Nephron (organoid): Measurements from ENCODE around the gene THOC5.
A peak's percentile ranks its signal among the peaks of the same experiment; 100 is the strongest.
"Not testable (repeated sequence)": the region's sequence is repeated elsewhere in the genome, so short reads cannot be mapped to it uniquely, and the experiment has no call there.

ENCODE experiments used
- H3K27ac Mint-ChIP-seq, 3 experiments: 2 replicates each; pipeline ENCODE4 v1.8.0; 2020; ENCODE audit warnings: mixed read lengths in 3 of 3, mild to moderate bottlenecking in 2 of 3, moderate library complexity in 1 of 3
- H3K27me3 Mint-ChIP-seq: 2 replicates; pipeline ENCODE4 v1.8.0; 2021; ENCODE audit warnings: low read depth, mild to moderate bottlenecking, moderate library complexity, mixed read lengths
- H3K36me3 Mint-ChIP-seq: 2 replicates; pipeline ENCODE4 v1.8.0; 2020; ENCODE audit warnings: low read depth, mixed read lengths
- H3K4me1 Mint-ChIP-seq: 2 replicates; pipeline ENCODE4 v1.8.0; 2020; ENCODE audit warnings: mixed read lengths
- H3K4me3 Mint-ChIP-seq, 3 experiments: 2 replicates each; pipeline ENCODE4 v1.8.0; 2020; ENCODE audit warnings: mild to moderate bottlenecking in 3 of 3, mixed read lengths in 3 of 3, moderate library complexity in 2 of 3
- H3K9me3 Mint-ChIP-seq: 2 replicates; pipeline ENCODE4 v1.8.0; 2020; ENCODE audit warnings: mixed read lengths
- TF ChIP-seq, protein P1 (sequence below), 3 experiments: fragments of 200-600 bp; sonication (generic); IDR thresholded peaks; one replicate each; pipeline ENCODE4 v1.5.0; 2021; ENCODE audit warnings: antibody characterized with exemption in 3 of 3; ENCODE audit not compliant: unreplicated experiment in 3 of 3

THOC5 gene

DNA sequence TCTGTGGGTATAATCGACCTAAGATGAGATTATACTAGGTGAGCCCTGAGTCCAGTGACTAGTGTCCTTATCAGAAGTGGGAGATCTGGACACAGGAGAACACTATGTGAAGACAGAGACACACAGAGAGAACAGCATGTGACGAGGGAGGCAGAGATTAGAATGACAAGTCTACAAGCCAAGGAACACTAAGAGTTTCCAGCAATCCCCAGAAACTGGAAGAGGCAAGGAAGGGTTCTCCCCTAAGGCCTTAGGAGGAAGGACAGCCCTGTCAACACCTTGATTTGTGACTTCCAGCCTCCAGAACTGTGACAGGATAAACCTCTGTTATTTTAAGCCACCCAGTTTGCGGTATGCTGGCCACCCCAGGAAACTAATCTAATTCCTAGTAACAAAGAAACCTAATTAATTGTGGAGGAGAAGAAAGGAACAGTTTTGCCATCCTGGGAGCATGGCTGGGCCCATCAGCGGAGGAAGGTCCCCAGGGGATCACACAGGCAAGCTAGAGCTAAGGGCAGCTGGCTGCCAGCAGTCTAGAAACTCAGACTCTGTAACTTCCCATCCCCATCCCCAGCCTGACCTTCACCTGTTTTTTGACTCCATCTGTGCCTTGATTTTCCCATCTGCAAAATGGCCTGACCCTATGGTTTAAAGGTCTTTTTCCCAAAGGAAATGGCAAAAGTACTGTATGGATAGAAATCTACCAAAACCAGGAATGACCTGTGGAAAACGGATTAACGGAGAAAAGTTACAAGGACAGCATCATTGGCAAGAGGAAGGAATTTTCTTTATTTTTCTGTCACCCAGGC, 10.3 kb upstream of the THOC5 start:
- no peaks in the 10 kb centered on the region for H3K4me1 Mint-ChIP-seq
- H3K4me3 Mint-ChIP-seq = no peak overlapping the region
- no peak overlapping the region for H3K27ac Mint-ChIP-seq
- H3K36me3 Mint-ChIP-seq = peaks cover 59% of the 10 kb centered on the region
- no peaks in the 10 kb centered on the region for H3K27me3 Mint-ChIP-seq
- TF ChIP-seq, protein P1, sequence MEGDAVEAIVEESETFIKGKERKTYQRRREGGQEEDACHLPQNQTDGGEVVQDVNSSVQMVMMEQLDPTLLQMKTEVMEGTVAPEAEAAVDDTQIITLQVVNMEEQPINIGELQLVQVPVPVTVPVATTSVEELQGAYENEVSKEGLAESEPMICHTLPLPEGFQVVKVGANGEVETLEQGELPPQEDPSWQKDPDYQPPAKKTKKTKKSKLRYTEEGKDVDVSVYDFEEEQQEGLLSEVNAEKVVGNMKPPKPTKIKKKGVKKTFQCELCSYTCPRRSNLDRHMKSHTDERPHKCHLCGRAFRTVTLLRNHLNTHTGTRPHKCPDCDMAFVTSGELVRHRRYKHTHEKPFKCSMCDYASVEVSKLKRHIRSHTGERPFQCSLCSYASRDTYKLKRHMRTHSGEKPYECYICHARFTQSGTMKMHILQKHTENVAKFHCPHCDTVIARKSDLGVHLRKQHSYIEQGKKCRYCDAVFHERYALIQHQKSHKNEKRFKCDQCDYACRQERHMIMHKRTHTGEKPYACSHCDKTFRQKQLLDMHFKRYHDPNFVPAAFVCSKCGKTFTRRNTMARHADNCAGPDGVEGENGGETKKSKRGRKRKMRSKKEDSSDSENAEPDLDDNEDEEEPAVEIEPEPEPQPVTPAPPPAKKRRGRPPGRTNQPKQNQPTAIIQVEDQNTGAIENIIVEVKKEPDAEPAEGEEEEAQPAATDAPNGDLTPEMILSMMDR (IDR thresholded peaks at IDR 0.05; ENCODE audit: unreplicated experiment in 3 of 3) = no peak
- H3K9me3 Mint-ChIP-seq = no peaks in the 10 kb centered on the region

DNA sequence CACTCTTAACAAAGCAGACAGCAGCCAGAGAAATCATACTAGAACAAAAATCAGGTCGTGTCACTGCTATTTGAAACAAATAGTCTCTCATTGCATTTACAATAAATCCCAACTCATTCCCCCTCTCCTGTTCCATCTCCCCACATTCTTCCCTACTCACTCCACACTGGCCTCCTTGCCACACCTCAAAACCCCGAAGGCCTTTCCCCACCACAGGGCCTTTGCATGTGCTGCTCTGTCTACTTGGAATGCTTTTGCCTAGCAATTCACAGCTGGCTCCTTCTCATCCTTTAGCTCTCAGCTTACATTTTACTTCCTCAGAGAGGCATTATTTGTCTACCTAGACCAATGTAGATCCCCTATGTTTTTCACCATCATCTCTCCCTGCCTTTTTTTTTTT, 6.3 kb upstream of the THOC5 start:
- Mint-ChIP-seq H3K27me3 (no peaks in the 10 kb centered on the region), H3K36me3 (peaks cover 67% of the 10 kb centered on the region), H3K4me3 (no peak overlapping the region), H3K27ac (no peak overlapping the region), H3K4me1 (peaks cover 5% of the 10 kb centered on the region), H3K9me3 (no peaks in the 10 kb centered on the region)
- TF ChIP-seq, protein P1 (IDR thresholded peaks at IDR 0.05; ENCODE audit: unreplicated experiment in 3 of 3) = no peak

DNA sequence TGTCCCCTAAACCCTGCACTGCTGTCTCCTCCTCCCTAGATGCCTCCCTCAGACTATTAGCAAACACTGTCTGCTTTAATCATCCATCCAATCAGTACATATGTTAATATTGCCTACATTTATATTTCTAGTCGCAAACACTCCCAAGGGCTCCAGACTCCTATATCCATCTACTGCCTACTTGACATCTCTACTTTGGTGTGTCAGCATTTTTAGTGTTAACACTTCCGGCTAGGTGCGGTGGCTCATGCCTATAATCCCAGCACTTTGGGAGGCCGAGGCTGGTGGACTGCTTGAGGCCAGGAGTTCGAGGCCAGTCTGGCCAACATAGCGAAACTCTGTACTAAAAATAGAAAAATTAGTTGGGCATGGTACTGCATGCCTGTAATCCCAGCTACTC, 5.5 kb upstream of the THOC5 start:
- peaks cover 5% of the 10 kb centered on the region for H3K4me1 Mint-ChIP-seq
- H3K9me3 Mint-ChIP-seq = no peaks in the 10 kb centered on the region
- H3K27me3 Mint-ChIP-seq = no peaks in the 10 kb centered on the region
- peak overlapping the region in 1 of 3 experiments; percentile 1 for H3K4me3 Mint-ChIP-seq
- peaks cover 62% of the 10 kb centered on the region for H3K36me3 Mint-ChIP-seq
- no peak overlapping the region for H3K27ac Mint-ChIP-seq
- TF ChIP-seq, protein P1 (IDR thresholded peaks at IDR 0.05; ENCODE audit: unreplicated experiment in 3 of 3) = no peak

DNA sequence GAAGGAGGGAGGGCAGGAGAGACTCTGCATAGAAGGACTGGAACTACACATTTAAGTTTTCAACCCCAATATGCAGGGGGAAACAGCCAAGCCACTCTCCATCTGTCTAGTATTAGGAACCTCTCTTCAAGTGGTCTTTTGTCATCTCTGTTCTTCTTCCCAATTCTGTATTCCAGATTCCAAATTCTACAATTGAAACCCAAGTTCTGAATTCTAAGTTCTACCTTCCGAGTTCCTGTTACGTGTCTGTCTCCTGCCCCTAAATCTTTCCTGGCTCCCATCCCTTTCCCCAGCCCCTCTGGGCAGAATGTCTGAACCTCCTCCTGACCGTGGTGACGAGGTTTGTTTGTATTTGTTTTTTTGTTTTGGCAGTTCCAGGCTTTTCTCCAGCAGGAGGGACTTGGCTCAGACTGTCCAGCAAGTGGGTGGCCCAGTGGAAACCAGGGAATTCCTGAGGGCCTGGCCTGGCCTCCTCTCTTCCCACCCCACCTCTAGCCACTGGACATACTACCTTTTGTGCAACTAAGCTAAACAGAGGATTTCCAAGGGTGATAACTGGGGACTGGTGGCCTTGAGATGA, 1.6 kb upstream of the THOC5 start:
- Mint-ChIP-seq H3K4me1 (peaks cover 11% of the 10 kb centered on the region), H3K4me3 (peak overlapping the region; percentile 63 to 79 (median 71)), H3K27me3 (no peaks in the 10 kb centered on the region), H3K27ac (peak overlapping the region; percentile 77 to 92 (median 86)), H3K9me3 (no peaks in the 10 kb centered on the region), H3K36me3 (peaks cover 54% of the 10 kb centered on the region)
- TF ChIP-seq, protein P1 (IDR thresholded peaks at IDR 0.05; ENCODE audit: unreplicated experiment in 3 of 3) = no peak

DNA sequence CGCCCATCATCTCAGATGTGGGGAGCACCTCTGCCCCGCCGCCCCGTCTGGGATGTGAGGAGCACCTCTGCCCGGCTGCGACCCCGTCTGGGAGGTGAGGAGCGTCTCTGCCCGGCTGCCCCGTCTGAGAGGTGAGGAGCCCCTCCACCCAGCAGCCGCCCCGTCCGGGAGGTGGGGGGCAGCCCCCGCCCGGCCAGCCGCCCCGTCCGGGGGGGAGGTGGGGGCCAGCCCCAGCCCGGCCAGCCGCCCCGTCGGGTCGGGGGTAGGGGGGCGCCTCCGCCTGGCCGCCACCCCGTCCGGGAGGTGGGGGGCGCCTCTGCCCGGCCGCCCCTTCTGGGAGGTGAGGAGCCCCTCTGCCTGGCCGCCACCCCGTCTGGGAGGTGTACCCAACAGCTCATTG, 1.2 kb downstream of the THOC5 start:
- not testable (repeated sequence) for H3K27me3 Mint-ChIP-seq, H3K9me3 Mint-ChIP-seq
- Mint-ChIP-seq H3K27ac (peak overlapping the region; percentile 90 to 95 (median 93)), H3K4me1 (peaks cover 11% of the 10 kb centered on the region), H3K4me3 (peak overlapping the region; percentile 82 to 95 (median 88)), H3K36me3 (peaks cover 55% of the 10 kb centered on the region)

DNA sequence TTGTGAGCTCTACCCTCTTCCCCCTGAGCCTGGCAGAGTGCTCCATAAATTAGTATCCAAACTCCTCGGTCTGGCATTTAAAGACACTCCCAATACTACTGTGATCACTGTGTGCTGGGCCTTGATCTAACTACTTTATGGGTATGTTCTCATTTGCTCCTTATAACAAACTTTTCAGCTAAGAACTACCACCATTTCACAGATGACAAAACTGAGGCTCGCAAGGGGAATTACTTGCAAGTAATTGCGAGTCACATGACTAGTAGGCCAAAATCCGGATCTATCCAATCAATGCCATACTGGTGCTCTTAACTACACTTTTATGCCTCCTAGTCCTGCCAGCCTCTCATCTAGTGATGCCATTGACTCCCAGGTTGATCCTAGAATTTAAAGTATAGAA, 3.6 kb downstream of the THOC5 start:
- no peaks in the 10 kb centered on the region for H3K9me3 Mint-ChIP-seq
- H3K4me1 Mint-ChIP-seq = peaks cover 7% of the 10 kb centered on the region
- no peak overlapping the region for H3K27ac Mint-ChIP-seq
- peaks cover 58% of the 10 kb centered on the region for H3K36me3 Mint-ChIP-seq
- no peak overlapping the region for H3K4me3 Mint-ChIP-seq
- TF ChIP-seq, protein P1 (IDR thresholded peaks at IDR 0.05; ENCODE audit: unreplicated experiment in 3 of 3) = no peak
- no peaks in the 10 kb centered on the region for H3K27me3 Mint-ChIP-seq

DNA sequence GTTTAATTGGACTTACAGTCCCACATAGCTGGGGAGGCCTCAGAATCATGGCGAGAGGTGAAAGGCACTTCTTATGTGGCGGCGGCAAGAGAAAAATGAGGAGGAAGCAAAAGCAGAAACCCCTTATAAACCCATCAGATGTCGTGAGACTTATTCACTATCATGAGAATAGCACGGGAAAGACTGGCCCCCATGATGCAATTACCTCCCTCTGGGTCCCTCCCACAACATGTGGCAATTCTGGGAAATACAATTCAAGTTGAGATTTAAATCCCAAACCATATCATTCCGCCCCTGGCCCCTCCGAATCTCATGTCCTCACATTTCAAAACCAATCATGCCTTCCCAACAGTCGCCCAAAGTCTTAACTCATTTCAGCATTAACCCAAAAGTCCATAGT, 8.5 kb downstream of the THOC5 start:
- H3K4me3 Mint-ChIP-seq, H3K9me3 Mint-ChIP-seq, H3K27me3 Mint-ChIP-seq, H3K4me1 Mint-ChIP-seq: not testable (repeated sequence)
- Mint-ChIP-seq H3K27ac (peak overlapping the region in 1 of 3 experiments; percentile 18), H3K36me3 (peaks cover 75% of the 10 kb centered on the region)
